Stimulated activated effector memory CD8-positive, alpha-beta T cell treated with anti-CD3 and anti-CD28 coated beads, Interleukin-12 subunit alpha, Interleukin-12 subunit beta, amount 100 ng/mL, for 72 hours (primary cell): Measurements from ENCODE around the gene ATXN7L3.

Experiments used
- ATAC-seq: fragments of 150-1000 bp; cut with Tn5 transposase; 2 replicates; pipeline ENCODE4 v1.10.0; 2021
- DNase-seq, 2 donors: peaks; one replicate each; pipeline ENCODE4 v3.0.0; 2021 to 2022; ENCODE audit warnings: low spot score in 2 of 2
- H3K27ac Mint-ChIP-seq: one replicate; pipeline ENCODE4 v1.8.0; 2022; ENCODE audit warnings: mild to moderate bottlenecking, mixed read lengths
- H3K36me3 Mint-ChIP-seq: one replicate; pipeline ENCODE4 v1.8.0; 2022; ENCODE audit warnings: mild to moderate bottlenecking, mixed read lengths
- H3K4me1 Mint-ChIP-seq: one replicate; pipeline ENCODE4 v1.8.0; 2022; ENCODE audit warnings: mixed read lengths
- H3K4me3 Mint-ChIP-seq: one replicate; pipeline ENCODE4 v1.8.0; 2022; ENCODE audit warnings: mild to moderate bottlenecking, mixed read lengths
- H3K9me3 Mint-ChIP-seq: one replicate; pipeline ENCODE4 v1.8.0; 2022; ENCODE audit warnings: mixed read lengths

The ATXN7L3 gene

DNA sequence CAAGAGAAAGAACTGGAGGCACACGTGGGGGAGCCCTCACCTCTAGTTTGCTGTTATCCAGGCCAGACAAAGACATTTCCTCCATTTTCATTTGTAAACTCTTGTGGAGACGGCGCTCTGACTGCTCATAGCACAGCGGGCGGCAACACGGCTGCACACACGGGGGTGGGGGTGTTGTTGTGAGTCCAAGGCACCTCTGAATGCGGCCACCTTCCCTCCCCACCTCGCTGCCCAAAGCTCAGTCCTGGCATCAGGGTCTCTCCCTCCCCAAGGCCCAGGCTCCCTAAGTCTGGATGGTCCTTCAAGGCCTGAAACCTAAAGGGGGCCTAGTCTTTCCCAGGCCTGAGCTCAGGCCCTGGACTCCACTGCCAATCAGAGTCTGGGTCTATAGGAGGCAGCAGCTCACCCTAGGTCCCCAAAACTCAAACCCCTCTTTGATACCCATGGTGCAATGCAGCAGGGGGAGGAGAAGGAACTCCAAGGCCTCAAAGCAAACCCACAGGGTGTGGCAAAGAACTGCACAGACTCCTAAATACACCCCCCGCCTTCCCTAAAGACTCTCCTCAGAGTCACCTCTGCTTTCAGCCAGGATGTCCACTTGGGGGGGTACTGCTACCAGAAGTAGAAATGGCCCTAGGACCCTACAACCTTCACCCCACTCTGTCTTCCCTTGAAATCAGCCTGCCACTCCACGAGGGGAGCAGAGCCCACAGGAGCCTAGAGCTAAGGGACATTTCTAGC lies 1.5 kb downstream of the ATXN7L3 start:
- H3K4me3 Mint-ChIP-seq: peak overlapping the region; percentile 79
- DNase-seq (no peak), ATAC-seq (no peak)
- H3K27ac Mint-ChIP-seq: peak overlapping the region; percentile 89
- peaks cover 30% of the 10 kb centered on the region for H3K4me1 Mint-ChIP-seq
- no peaks in the 10 kb centered on the region for H3K9me3 Mint-ChIP-seq
- H3K36me3 Mint-ChIP-seq: peaks cover 53% of the 10 kb centered on the region

DNA sequence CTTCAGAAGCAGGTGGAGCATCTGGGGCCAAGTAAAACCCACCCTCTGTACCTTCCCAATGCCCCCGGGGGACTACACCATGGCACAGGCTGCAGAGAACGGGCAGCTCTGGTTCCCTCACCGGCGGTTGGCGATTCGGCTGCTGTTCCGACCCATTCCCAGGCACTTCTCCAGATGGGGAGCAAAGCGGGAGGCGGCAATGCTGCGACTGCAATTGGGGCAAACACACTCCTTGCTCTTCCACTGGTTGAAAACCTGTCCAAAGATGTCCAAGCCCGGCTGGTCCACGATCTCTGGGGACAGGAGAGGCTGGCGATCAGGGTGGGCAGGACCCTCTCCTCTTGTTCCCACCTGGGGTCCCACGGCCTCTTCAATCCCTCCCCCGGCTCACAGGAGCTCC lies 2.6 kb downstream of the ATXN7L3 start:
- Mint-ChIP-seq H3K4me3 (peak overlapping the region; percentile 79), H3K36me3 (peaks cover 62% of the 10 kb centered on the region), H3K27ac (peak overlapping the region; percentile 89), H3K4me1 (peaks cover 24% of the 10 kb centered on the region), H3K9me3 (no peaks in the 10 kb centered on the region)
- DNase-seq (no peak), ATAC-seq (no peak)

DNA sequence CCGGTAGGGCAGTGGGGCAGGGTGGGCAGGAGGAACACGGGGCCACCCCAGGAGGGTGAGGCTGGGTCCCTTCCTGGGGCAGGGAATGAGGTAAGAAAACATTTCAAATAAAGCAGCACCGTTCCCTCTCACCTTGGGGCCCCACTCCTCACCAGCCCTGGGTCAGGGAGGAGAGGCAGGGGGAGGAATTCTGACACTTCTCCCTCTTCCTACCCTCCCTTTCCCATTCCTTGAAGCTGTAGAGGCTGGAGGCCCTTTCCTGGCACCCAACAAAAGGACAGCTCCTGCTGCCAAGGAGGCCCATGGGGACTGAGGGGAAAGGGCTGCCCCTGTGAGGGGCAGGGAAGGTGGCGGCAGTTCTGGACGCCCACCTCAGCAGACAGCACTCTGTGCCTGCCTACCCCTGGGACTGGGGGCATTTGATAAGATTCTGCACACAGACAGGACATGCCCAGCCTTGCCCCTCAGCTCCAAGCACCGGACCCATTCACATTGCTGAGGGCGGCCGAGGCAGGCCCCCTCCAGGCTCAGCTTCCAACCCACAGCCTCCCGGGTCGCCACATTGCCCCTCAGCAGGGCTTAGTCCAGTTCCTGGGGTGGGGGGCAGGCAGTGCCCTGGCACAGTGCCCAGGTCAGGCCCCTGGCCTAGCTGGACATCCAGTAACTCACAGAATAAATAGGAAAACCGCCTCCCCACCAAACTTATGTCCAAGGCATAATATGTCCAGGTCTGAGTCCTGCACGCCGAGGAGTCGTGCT lies 6.2 kb downstream of the ATXN7L3 start:
- no peak for ATAC-seq
- no peak for DNase-seq
- H3K36me3 Mint-ChIP-seq: peaks cover 95% of the 10 kb centered on the region

DNA sequence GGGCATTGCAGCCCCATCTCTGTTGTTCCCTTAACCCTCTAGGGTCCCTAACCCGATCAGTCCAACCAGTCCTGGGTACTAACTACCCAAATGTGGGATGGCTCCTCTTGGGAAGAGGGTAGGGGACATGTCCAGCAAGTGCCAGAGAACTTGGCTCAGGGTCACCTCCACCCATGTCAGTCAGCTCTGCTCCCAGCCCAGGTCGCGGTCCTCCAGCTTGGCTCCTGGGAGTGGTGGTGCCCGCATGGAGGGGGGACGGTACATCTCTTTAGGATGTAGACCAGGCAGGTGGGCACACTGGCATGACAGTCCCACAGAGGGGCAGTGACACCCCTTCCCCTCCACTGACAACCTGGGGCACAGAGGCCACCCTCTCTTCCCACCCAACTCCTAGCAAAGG lies 6.9 kb downstream of the ATXN7L3 start:
- Mint-ChIP-seq H3K27ac (peak overlapping the region; percentile 76), H3K36me3 (peaks cover 90% of the 10 kb centered on the region)

More for the DNA sequence above, 6.2 kb downstream of the ATXN7L3 start:
- peaks cover 31% of the 10 kb centered on the region for H3K4me1 Mint-ChIP-seq
- H3K27ac Mint-ChIP-seq: peak overlapping the region; percentile 76
- no peaks in the 10 kb centered on the region for H3K9me3 Mint-ChIP-seq
- H3K4me3 Mint-ChIP-seq: no peak overlapping the region

DNA sequence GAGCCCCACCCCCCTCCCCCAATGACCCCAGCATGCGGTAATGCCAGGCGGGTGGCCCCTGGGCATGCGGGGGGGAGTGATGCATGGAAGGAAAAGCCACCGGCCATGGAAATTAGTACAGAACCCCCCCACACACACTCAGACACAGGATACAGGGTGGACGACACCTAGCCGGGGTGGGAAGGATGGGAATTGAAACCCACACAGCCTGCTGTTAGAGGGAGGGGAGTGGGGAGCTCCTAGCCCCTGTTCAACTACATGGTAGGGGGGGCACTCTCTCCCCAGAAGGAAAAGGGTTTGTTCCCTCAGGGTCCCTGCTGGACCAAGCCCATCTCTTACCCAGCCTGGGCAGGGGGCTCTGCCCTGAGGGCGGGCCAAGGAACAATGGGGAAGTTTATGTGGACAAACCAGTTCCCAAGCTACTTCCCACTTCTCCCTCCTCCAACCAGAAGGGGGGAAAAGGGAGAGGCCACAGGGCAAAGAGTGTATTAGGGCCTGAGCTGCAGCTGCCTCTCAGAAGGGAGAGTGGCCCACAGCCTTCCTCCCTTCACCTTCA lies 7.7 kb downstream of the ATXN7L3 start:
- no peak for DNase-seq
- Mint-ChIP-seq H3K4me3 (no peak overlapping the region), H3K27ac (no peak overlapping the region), H3K36me3 (peaks cover 87% of the 10 kb centered on the region), H3K4me1 (peaks cover 30% of the 10 kb centered on the region), H3K9me3 (no peaks in the 10 kb centered on the region)
- ATAC-seq: no peak

More for the DNA sequence above, 6.9 kb downstream of the ATXN7L3 start:
- ATAC-seq (peak; percentile 6), DNase-seq (no peak)
- H3K4me3 Mint-ChIP-seq: no peak overlapping the region
- H3K4me1 Mint-ChIP-seq: peaks cover 32% of the 10 kb centered on the region
- H3K9me3 Mint-ChIP-seq: no peaks in the 10 kb centered on the region

DNA sequence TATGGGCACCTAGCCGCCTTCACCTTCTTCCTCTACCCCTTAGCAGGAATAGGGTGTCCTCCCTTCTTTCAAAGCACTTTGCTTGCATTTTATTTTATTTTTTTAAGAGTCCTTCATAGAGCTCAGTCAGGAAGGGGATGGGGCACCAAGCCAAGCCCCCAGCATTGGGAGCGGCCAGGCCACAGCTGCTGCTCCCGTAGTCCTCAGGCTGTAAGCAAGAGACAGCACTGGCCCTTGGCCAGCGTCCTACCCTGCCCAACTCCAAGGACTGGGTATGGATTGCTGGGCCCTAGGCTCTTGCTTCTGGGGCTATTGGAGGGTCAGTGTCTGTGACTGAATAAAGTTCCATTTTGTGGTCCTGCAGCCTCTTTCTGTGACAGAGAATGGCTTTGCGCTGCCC lies 8.3 kb downstream of the ATXN7L3 start:
- ATAC-seq: no peak
- Mint-ChIP-seq H3K9me3 (no peaks in the 10 kb centered on the region), H3K27ac (peak overlapping the region; percentile 17), H3K36me3 (peaks cover 87% of the 10 kb centered on the region), H3K4me3 (no peak overlapping the region), H3K4me1 (peaks cover 32% of the 10 kb centered on the region)
- no peak for DNase-seq

DNA sequence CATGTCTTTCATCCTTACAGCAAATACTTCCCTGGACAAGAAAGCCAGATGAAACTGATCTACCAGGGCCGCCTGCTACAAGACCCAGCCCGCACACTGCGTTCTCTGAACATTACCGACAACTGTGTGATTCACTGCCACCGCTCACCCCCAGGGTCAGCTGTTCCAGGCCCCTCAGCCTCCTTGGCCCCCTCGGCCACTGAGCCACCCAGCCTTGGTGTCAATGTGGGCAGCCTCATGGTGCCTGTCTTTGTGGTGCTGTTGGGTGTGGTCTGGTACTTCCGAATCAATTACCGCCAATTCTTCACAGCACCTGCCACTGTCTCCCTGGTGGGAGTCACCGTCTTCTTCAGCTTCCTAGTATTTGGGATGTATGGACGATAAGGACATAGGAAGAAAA lies 9.2 kb downstream of the ATXN7L3 start:
- H3K9me3 Mint-ChIP-seq: no peaks in the 10 kb centered on the region
- no peak for DNase-seq
- H3K4me3 Mint-ChIP-seq: no peak overlapping the region
- peaks cover 36% of the 10 kb centered on the region for H3K4me1 Mint-ChIP-seq
- ATAC-seq: no peak
- H3K36me3 Mint-ChIP-seq: peaks cover 80% of the 10 kb centered on the region
- H3K27ac Mint-ChIP-seq: peak overlapping the region; percentile 23

DNA sequence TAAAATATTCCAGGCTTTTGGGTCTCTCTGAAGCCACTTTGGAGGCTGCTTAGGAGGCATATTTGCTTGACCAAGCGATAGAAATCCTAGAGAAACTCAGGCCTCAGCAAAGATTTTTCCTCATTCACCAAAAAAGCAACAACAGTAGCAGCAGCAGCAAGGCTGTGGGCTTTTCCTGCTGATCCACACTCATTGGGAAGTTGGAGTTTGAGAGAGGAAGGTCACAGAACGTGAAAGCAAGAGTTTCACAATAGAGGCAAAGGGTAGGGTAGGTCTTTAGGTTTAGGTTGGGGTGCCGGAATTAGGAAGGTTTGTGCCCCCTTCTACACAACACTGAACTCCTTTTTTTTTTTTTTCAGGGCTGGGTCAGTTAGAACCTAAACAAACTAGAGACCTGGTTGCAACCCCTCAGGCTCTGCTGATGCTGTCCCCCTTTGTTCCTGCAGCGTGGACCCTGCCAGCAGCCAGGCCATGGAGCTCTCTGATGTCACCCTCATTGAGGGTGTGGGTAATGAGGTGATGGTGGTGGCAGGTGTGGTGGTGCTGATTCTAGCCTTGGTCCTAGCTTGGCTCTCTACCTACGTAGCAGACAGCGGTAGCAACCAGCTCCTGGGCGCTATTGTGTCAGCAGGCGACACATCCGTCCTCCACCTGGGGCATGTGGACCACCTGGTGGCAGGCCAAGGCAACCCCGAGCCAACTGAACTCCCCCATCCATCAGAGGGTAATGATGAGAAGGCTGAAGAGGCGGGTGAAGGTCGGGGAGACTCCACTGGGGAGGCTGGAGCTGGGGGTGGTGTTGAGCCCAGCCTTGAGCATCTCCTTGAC lies 10.9 kb downstream of the ATXN7L3 start:
- DNase-seq (no peak), ATAC-seq (no peak)
- Mint-ChIP-seq H3K36me3 (peaks cover 73% of the 10 kb centered on the region), H3K4me1 (peaks cover 51% of the 10 kb centered on the region), H3K9me3 (no peaks in the 10 kb centered on the region), H3K27ac (peak overlapping the region; percentile 98), H3K4me3 (peak overlapping the region; percentile 100)

DNA sequence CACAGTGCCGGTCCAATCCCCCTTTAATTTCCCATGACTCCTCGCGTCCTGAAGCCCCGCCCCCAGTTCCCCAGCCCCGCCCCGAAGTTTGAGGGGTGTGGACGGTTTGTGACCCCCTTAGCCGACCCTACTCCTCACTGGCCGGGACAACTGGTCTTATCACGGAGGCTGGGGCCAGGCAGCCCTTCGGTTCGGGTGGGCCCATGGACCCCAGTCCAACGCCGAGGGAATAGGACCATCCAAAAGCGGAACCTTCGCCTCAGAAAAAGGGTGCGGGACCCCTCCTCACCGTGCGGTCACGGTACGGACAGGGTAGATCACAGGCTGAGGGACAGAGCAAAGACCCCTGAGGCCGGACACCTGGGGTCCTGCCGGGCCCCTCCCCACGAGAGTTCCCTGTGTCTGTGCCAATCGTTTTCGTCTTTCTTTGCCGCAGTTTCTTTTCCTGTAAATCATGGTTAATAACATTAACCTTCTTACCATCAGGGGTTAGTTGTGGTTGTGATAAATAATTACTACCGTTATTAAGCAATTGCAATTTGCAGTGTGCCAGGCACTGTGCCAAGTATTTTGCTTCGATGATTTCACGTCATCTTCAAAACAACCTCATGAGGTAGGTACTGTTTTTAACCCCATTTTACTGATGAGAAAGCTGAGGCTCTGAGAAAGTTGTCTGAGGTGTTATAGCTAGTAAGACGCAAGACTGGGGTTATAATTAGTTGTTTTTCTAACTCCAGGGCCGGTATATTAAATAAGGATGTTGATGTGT lies 12.4 kb downstream of the ATXN7L3 start:
- H3K4me1 Mint-ChIP-seq: peaks cover 51% of the 10 kb centered on the region

DNA sequence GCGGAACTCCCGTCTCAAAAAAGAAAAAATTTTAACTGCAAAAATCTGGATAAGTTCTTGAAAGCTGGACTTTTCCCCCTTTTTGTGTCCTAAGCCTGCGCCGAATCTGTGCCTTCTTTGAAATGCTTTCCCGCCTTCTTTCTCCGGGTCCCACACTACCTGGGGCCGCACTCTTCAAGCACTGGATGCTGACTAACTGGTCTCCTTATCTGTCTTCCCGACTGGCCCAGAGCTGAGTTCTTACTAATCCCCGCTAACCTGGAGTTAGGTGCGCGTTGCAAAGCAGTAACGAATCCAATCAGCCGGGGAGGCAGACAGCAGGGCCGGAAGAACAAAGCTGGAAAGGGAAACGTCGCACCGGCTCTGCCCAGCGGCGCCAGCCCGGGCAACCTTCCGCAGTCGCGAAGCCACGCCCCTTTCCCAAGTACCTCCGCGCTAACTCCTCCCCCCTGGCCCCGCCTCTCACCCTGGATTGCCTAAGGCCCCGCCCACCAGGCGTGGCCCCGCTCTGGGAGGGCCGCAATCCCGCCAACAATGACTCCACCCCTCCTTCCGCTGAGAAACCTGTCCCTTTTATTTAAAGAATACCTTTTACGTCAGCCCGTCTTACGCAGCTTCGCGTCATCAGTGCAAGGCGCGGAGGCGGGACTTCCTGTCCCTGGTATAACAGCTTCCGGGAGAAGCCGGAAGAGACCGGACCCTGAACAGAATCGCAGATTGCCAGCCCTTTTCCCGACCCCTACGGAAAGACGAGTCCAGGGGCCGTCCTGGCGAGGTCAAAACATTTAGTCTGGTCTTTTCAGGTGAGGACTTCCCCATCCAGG lies 13.2 kb downstream of the ATXN7L3 start, which contains the start of gene TMUB2:
Gene TMUB2, plus strand, starts transcription at position 666 of the 824 bp plus-strand sequence. CDS start 737 bp downstream, outside the sequence.
- DNase-seq (peak; percentile 99 to 100), ATAC-seq (peak; percentile 94)
- H3K4me1 Mint-ChIP-seq: peaks cover 57% of the 10 kb centered on the region
- H3K4me3 Mint-ChIP-seq: peak within 1 kb of the TSS; percentile 100
- H3K27ac Mint-ChIP-seq: peak within 1 kb of the TSS; percentile 98
- no peaks in the 10 kb centered on the region for H3K9me3 Mint-ChIP-seq
- peaks cover 73% of the 10 kb centered on the region for H3K36me3 Mint-ChIP-seq

More for the DNA sequence above, 12.4 kb downstream of the ATXN7L3 start:
- DNase-seq: no peak
- peaks cover 69% of the 10 kb centered on the region for H3K36me3 Mint-ChIP-seq
- H3K4me3 Mint-ChIP-seq: peak overlapping the region; percentile 100
- H3K9me3 Mint-ChIP-seq: no peaks in the 10 kb centered on the region
- H3K27ac Mint-ChIP-seq: peak overlapping the region; percentile 98
- ATAC-seq: peak; percentile 65

DNA sequence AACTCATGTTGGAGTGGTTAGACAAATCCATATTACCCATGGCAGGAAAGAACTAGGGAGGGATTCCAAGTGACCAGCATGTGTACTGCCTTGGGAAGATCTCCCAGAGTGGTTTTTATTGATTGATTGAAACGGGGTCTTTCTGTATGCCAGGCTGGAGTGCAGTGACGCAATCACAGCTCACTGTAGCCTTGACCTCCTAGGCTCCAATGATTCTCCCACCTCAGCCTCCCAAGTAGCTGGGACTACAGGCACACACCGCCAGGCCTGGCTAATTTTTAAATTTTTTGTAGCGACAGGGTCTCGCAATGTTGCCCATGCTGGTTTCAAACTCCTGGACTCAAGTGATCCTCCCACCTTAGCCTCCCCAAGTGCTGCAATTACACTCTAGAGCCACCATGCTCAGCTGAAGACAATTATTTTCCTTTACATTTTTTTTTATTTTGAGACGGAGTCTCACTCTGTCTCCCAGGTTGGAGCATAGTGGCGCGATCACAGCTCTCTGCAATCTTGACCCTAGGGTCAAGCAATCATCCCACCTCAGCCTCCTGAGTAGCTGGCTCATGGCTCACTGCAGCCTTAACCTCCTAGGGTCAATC lies 15.4 kb downstream of the ATXN7L3 start:
- no peak for ATAC-seq
- H3K4me1 Mint-ChIP-seq: peaks cover 45% of the 10 kb centered on the region
- peak overlapping the region; percentile 100 for H3K4me3 Mint-ChIP-seq
- no peaks in the 10 kb centered on the region for H3K9me3 Mint-ChIP-seq
- H3K36me3 Mint-ChIP-seq: peaks cover 56% of the 10 kb centered on the region
- no peak for DNase-seq
- H3K27ac Mint-ChIP-seq: peak overlapping the region; percentile 98

DNA sequence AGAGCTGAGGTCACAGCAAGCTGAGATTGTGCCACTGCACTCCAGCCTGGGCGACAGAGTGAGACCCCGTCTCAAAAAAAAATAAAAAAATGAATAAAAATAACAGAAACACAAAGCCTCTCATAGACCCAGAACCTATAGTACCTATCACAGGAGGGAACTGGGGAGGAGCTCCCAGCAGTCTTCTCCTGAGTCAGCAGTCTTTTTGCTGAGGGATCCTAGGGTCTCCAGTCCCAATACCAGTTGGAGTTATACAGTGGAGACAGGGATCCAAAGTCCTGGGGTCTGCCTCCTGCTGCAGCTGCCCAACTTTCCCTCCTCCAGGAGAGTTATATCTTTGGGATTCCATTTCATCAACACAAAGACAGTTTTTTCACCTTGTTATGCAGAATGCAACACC lies 16.7 kb downstream of the ATXN7L3 start:
- peaks cover 40% of the 10 kb centered on the region for H3K4me1 Mint-ChIP-seq

DNA sequence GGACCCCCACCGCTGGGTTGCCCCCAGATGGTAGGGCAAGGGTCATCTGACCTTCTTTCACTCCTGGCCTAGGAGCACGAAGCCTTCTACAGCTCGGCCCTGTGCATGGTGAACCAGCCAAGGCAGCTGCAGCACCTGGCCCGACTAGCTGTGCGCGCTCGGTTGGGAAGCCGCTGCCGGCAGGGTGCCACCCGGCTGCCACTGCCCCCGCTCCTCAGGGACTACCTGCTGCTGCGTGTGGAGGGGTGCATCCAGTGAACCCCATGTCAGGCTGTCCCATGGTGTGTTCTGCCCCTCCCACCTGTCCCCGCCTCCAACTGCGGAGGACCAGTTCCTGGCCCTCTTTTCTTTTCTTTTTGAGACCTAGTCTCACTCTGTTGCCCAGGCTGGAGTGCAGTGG lies 21.6 kb downstream of the ATXN7L3 start:
- DNase-seq: no peak
- Mint-ChIP-seq H3K4me3 (no peak overlapping the region), H3K9me3 (no peaks in the 10 kb centered on the region), H3K27ac (peak overlapping the region; percentile 50), H3K36me3 (peaks cover 49% of the 10 kb centered on the region), H3K4me1 (peaks cover 12% of the 10 kb centered on the region)
- no peak for ATAC-seq

More for the DNA sequence above, 16.7 kb downstream of the ATXN7L3 start:
- H3K27ac Mint-ChIP-seq: no peak overlapping the region
- no peak for DNase-seq
- no peaks in the 10 kb centered on the region for H3K9me3 Mint-ChIP-seq
- no peak for ATAC-seq
- peaks cover 55% of the 10 kb centered on the region for H3K36me3 Mint-ChIP-seq
- H3K4me3 Mint-ChIP-seq: no peak overlapping the region
